ENCODE measurements around the gene TMEM115. TPM values are rescaled to one million over a fixed set of nuclear protein-coding genes. Genes with fewer than 3 reads are reported as not detected.
A peak's percentile ranks its signal among the peaks of the same experiment; 100 is the strongest.

TMEM115 gene
- total and polyA plus RNA-seq, 10 of the 15 experiments (the other 5 are each of a cell fraction or from before 2014, with no cell fraction given): 1.9 to 18.7 (median 13.2) TPM

DNA sequence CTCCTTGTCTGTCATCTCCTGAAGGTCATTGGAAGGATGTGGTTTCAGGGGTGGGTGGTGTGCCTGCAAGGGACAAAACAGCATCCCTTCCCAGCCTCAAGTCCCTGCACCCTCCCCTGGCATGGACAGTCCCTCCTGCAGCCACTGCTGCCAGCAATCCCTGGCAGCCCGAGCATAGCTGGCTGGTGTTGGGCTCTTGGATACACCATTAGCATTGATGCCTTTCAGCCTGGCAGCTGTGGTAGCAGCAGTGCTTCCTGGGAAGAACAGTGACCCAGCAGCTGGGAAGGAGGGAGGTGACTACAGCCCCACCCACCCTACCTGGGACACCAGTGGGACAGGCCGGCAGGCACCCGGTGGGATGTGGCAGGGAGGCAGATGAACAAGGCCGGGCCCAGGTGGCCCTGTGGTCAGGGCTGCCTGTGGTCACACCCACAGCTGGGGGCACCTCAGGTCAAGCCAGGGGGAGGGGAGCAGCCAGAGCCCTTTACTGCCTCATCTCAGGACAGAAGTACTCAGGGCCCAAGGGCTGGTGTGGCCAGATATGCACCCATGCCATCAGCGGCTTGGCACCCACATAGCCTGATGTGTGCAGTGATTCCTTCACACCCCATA, 32.9 kb upstream of the TMEM115 start:
- CTCF ChIA-PET: no interaction called here
- H3K9me3 ChIP-seq (replicated peaks; ENCODE audit: control insufficient read depth, insufficient read depth, low read length): no peaks in the 10 kb centered on the region
- 23% methylated on average over 5 of the region's 5 CpGs for WGBS (ENCODE audit: insufficient coverage, insufficient replicate concordance, low lambda C conversion rate, missing lambda C conversion rate)
- POLR2A ChIA-PET: no interaction called here
- no peak overlapping the region for H3K4me2 ChIP-seq (ENCODE audit: control insufficient read depth, insufficient read depth)
- H4K20me1 ChIP-seq (ENCODE audit: control insufficient read depth, insufficient read depth): no peaks in the 10 kb centered on the region
- no peaks in the 10 kb centered on the region; a peak in 3 of 4 replicates for H3K27me3 ChIP-seq (replicated peaks in 1 of 2; ENCODE audit: control insufficient read depth in 2 of 2, insufficient read depth in 2 of 2, low read length in 1 of 2)
- H3K79me2 ChIP-seq (ENCODE audit: control insufficient read depth, insufficient read depth, low read length): no peaks in the 10 kb centered on the region
- H3K36me3 ChIP-seq (ENCODE audit: control insufficient read depth in 2 of 2, insufficient read depth in 2 of 2, low read length in 1 of 2): no peaks in the 10 kb centered on the region
- RAD21 ChIA-PET (ENCODE audit: unreplicated experiment): interaction anchor here (0.7 kb wide), 1 partner anchor 155 kb away, joined by 3 read pairs; no protein-coding TSS in a partner anchor
- in situ Hi-C loops (cut with MboI) (no loop called here), intact Hi-C loops (cut with micrococcal nuclease; ENCODE audit: unreplicated experiment) (no loop called here)
- BruUV-seq (replicated peaks): no TSS peak
- FAIRE-seq (no peak), ATAC-seq (peak; percentile 23; the same call in 2 of the 3 replicates), DNase-seq (ENCODE audit: low read depth, low spot score) (no peak)
- H3K4me1 ChIP-seq (ENCODE audit: control insufficient read depth, insufficient read depth, low read length): no peaks in the 10 kb centered on the region
- no peak overlapping the region for H3K9ac ChIP-seq (ENCODE audit: control insufficient read depth, insufficient read depth, low read length)
- SMC1A ChIA-PET (ENCODE audit: uncharacterized antibody, unreplicated experiment): no interaction called here
- no peak overlapping the region for H3K4me3 ChIP-seq
- TF ChIP-seq STAT3 (IDR thresholded peaks at IDR 0.05; ENCODE audit: low read depth, low read length): no peak
- TF ChIP-seq LARP7 (IDR thresholded peaks at IDR 0.05): no peak
- no peak for TF ChIP-seq NBN (IDR thresholded peaks at IDR 0.05)
- no peak for TF ChIP-seq CHD1 (IDR thresholded peaks at IDR 0.05; ENCODE audit: low read depth, low read length)
- no peak for TF ChIP-seq ETV6 (conservative IDR thresholded peaks at IDR 0.05 in 1 of 2, IDR thresholded peaks at IDR 0.05 in 1 of 2; ENCODE audit: borderline replicate concordance in 1 of 2, low read depth in 1 of 2)
- TF ChIP-seq MYB (IDR thresholded peaks at IDR 0.05; ENCODE audit: borderline replicate concordance, low read depth, low read length): no peak
- no peak for TF ChIP-seq SMAD5 (IDR thresholded peaks at IDR 0.05; ENCODE audit: low read depth)
- TF ChIP-seq BRCA1 (IDR thresholded peaks at IDR 0.05; ENCODE audit: low read depth, low read length): no peak
- TF ChIP-seq ATF7 (IDR thresholded peaks at IDR 0.05; ENCODE audit: low read depth): no peak
- TF ChIP-seq NR2F1 (conservative IDR thresholded peaks at IDR 0.05): no peak
- no peak for TF ChIP-seq EGR1 (IDR thresholded peaks at IDR 0.05; ENCODE audit: borderline replicate concordance in 1 of 2, low read depth in 2 of 2, low read length in 2 of 2)
- TF ChIP-seq, protein P1, sequence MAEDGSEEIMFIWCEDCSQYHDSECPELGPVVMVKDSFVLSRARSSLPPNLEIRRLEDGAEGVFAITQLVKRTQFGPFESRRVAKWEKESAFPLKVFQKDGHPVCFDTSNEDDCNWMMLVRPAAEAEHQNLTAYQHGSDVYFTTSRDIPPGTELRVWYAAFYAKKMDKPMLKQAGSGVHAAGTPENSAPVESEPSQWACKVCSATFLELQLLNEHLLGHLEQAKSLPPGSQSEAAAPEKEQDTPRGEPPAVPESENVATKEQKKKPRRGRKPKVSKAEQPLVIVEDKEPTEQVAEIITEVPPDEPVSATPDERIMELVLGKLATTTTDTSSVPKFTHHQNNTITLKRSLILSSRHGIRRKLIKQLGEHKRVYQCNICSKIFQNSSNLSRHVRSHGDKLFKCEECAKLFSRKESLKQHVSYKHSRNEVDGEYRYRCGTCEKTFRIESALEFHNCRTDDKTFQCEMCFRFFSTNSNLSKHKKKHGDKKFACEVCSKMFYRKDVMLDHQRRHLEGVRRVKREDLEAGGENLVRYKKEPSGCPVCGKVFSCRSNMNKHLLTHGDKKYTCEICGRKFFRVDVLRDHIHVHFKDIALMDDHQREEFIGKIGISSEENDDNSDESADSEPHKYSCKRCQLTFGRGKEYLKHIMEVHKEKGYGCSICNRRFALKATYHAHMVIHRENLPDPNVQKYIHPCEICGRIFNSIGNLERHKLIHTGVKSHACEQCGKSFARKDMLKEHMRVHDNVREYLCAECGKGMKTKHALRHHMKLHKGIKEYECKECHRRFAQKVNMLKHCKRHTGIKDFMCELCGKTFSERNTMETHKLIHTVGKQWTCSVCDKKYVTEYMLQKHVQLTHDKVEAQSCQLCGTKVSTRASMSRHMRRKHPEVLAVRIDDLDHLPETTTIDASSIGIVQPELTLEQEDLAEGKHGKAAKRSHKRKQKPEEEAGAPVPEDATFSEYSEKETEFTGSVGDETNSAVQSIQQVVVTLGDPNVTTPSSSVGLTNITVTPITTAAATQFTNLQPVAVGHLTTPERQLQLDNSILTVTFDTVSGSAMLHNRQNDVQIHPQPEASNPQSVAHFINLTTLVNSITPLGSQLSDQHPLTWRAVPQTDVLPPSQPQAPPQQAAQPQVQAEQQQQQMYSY (CRISPR knock-in tag; IDR thresholded peaks at IDR 0.05): no peak
- no peak for TF ChIP-seq EP300 (IDR thresholded peaks at IDR 0.05; ENCODE audit: borderline replicate concordance in 1 of 2, control insufficient read depth in 1 of 2, low read depth in 2 of 2, low read length in 2 of 2)
- no peak for TF ChIP-seq NR2C2 (IDR thresholded peaks at IDR 0.05; ENCODE audit: borderline replicate concordance, control insufficient read depth, insufficient read length, low read depth)
- TF ChIP-seq ZNF384 (IDR thresholded peaks at IDR 0.05; ENCODE audit: borderline replicate concordance, low read depth, low read length): no peak
- no peak for TF ChIP-seq FOS (IDR thresholded peaks at IDR 0.05; ENCODE audit: borderline replicate concordance, extremely low read depth, insufficient read length)
- no peak for TF ChIP-seq RCOR1 (conservative IDR thresholded peaks at IDR 0.05; ENCODE audit: low read depth, low read length)
- no peak for TF ChIP-seq TCF3 (IDR thresholded peaks at IDR 0.05; ENCODE audit: borderline replicate concordance, insufficient read depth, low read depth, low read length)
- TF ChIP-seq, protein P2, sequence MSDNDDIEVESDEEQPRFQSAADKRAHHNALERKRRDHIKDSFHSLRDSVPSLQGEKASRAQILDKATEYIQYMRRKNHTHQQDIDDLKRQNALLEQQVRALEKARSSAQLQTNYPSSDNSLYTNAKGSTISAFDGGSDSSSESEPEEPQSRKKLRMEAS (IDR thresholded peaks at IDR 0.05; ENCODE audit: low read depth, low read length): no peak
- TF ChIP-seq MEF2B (IDR thresholded peaks at IDR 0.05; ENCODE audit: partially characterized antibody, poor library complexity, severe bottlenecking): no peak
- H2AFZ ChIP-seq (ENCODE audit: control insufficient read depth, low read depth, low read length): no peak overlapping the region
- no peak overlapping the region for H3K27ac ChIP-seq (ENCODE audit: control insufficient read depth, insufficient read depth)
